ENCODE results near the gene SLC44A5.

GRCh38 chr1:75423616-75424015 is 187.3 kb downstream of the SLC44A5 start:
- TF ChIP-seq CTCF (IDR thresholded peaks at IDR 0.05) (no peak), POLR2A (IDR thresholded peaks at IDR 0.05) (no peak), EP300 (IDR thresholded peaks at IDR 0.05) (no peak), POLR2AphosphoS5 (IDR thresholded peaks at IDR 0.05) (no peak)
